Small intestine (tissue), 7 donors: ENCODE results near the gene SYNE1. TPM values are rescaled to one million over a fixed set of nuclear protein-coding genes. Genes with fewer than 3 reads are reported as not detected.

Source experiments
- DNase-seq, 2 donors: peaks; one replicate each; pipeline versions ENCODE4 v3.0.0 to v3.0.0-alpha.2; 2013
- FAIRE-seq: peaks from 2 replicates; lab custom pipeline; 2012; peaks lifted over from hg19 to GRCh38; lab: Jason Lieb, UNC
- H3K27ac ChIP-seq, 3 donors: one replicate each; pipeline ENCODE4 v1.5.1; 2013; ENCODE audit warnings: low read length in 2 of 3, mild to moderate bottlenecking in 2 of 3, control low read depth in 1 of 3, inconsistent platforms in 1 of 3, low read depth in 1 of 3, moderate library complexity in 1 of 3
- H3K27me3 ChIP-seq, 3 donors: one replicate each; pipeline ENCODE4 v1.6.1; 2013; ENCODE audit warnings: low read length in 3 of 3, inconsistent platforms in 1 of 3; ENCODE audit not compliant: control insufficient read depth in 3 of 3, insufficient read depth in 3 of 3
- H3K36me3 ChIP-seq, 3 donors: one replicate each; pipeline ENCODE4 v1.6.1; 2013; ENCODE audit warnings: low read length in 3 of 3, inconsistent platforms in 1 of 3, low read depth in 1 of 3, mild to moderate bottlenecking in 1 of 3, moderate library complexity in 1 of 3; ENCODE audit not compliant: control insufficient read depth in 3 of 3, insufficient read depth in 2 of 3
- H3K4me1 ChIP-seq, 3 donors: one replicate each; pipeline ENCODE4 v1.6.1; 2013; ENCODE audit warnings: low read length in 2 of 3, inconsistent platforms in 1 of 3, low read depth in 1 of 3, mild to moderate bottlenecking in 1 of 3, moderate library complexity in 1 of 3; ENCODE audit not compliant: control insufficient read depth in 3 of 3, insufficient read depth in 2 of 3
- H3K4me3 ChIP-seq, 3 donors: one replicate each; pipeline ENCODE4 v1.5.1; 2013; ENCODE audit warnings: low read length in 3 of 3, control low read depth in 1 of 3, inconsistent platforms in 1 of 3, low read depth in 1 of 3, mild to moderate bottlenecking in 1 of 3, moderate library complexity in 1 of 3
- H3K9me3 ChIP-seq, 2 donors: one replicate each; pipeline ENCODE4 v1.6.1; 2013; ENCODE audit warnings: low read depth in 1 of 2, low read length in 1 of 2; ENCODE audit not compliant: control insufficient read depth in 2 of 2, insufficient read depth in 1 of 2
- WGBS, 3 donors: extraction: QIAGEN DNeasy Blood & Tissue Kit; methylation state at CpG; one replicate each; pipeline ENCODE4 v1.1.7; 2013; 5-methylcytosine and 5-hydroxymethylcytosine counted together
- polyA plus RNA-seq, 4 donors: library from polyadenylated mRNA; stranded (reverse) in 3 of 4; unstranded in 1 of 4; fragments of 200-250 nt in 3 of 4; fragments of 120-200 nt in 1 of 4; gene quantifications; one replicate each; pipeline versions ENCODE4 v1.2.1 to v1.2.3, GENCODE V29; 2013
- donor health status: healthy with polysubstance abuse.
- donor health status: control.
- donor health status: control.
- donor health status: Bipolar disorder and iron deficiency.
- donor health status: healthy.

The SYNE1 gene
- polyA plus RNA-seq, 4 donors = 4.0 to 18.9 (median 9.1) TPM

GRCh38 chr6:152170313-152170701 is 466.9 kb downstream of the SYNE1 start:
- no peak overlapping the region for H3K4me3 ChIP-seq
- H3K27ac ChIP-seq = peak overlapping the region in 1 of 3 donors; percentile 18
- no peaks in the 10 kb centered on the region for H3K4me1 ChIP-seq
- no peak for FAIRE-seq
- no peaks in the 10 kb centered on the region for H3K27me3 ChIP-seq
- H3K36me3 ChIP-seq = peaks cover 0 to 4% (median 2%) of the 10 kb centered on the region in 3 donors
- peaks cover 0 to 4% of the 10 kb centered on the region in 2 donors for H3K9me3 ChIP-seq
- DNase-seq = no peak
- WGBS, 3 donors = 67 to 78% (median 76%) methylated on average over 4 of the region's 4 CpGs

GRCh38 chr6:152167641-152168603 is 469.2 kb downstream of the SYNE1 start:
- Histone ChIP-seq H3K27me3 (no peaks in the 10 kb centered on the region), H3K36me3 (peaks cover 0 to 5% (median 2%) of the 10 kb centered on the region in 3 donors), H3K4me3 (no peak overlapping the region), H3K9me3 (peaks cover 0 to 4% of the 10 kb centered on the region in 2 donors), H3K27ac (peak overlapping the region in 1 of 3 donors; percentile 13), H3K4me1 (no peaks in the 10 kb centered on the region)
- FAIRE-seq = no peak
- WGBS, 3 donors = 85 to 88% (median 86%) methylated on average over 13 of the region's 13 CpGs
- DNase-seq = no peak

- H3K4me1 ChIP-seq = no peaks in the 10 kb centered on the region
- H3K27ac ChIP-seq = no peak overlapping the region
- H3K36me3 ChIP-seq = peaks cover 0 to 5% (median 2%) of the 10 kb centered on the region in 3 donors
- no peak for DNase-seq
- WGBS, 3 donors = 79 to 88% (median 86%) methylated on average over 5 of the region's 5 CpGs
- FAIRE-seq = no peak
- H3K9me3 ChIP-seq = peaks cover 0 to 4% of the 10 kb centered on the region in 2 donors
- H3K27me3 ChIP-seq = no peaks in the 10 kb centered on the region
- no peak overlapping the region for H3K4me3 ChIP-seq
These were observed 470.3 kb downstream of the SYNE1 start for GRCh38 chr6:152166897-152167296.

GRCh38 chr6:152166497-152166896 is 470.7 kb downstream of the SYNE1 start:
- Histone ChIP-seq H3K36me3 (peaks cover 0 to 5% (median 2%) of the 10 kb centered on the region in 3 donors), H3K4me1 (no peaks in the 10 kb centered on the region), H3K4me3 (no peak overlapping the region), H3K27ac (no peak overlapping the region), H3K27me3 (no peaks in the 10 kb centered on the region), H3K9me3 (peaks cover 0 to 4% of the 10 kb centered on the region in 2 donors)
- DNase-seq (no peak), FAIRE-seq (no peak)
- 78 to 86% (median 85%) methylated on average over 4 of the region's 4 CpGs for WGBS, 3 donors

GRCh38 chr6:152164957-152165356 is 472.2 kb downstream of the SYNE1 start:
- Histone ChIP-seq H3K36me3 (peaks cover 0 to 5% (median 2%) of the 10 kb centered on the region in 3 donors), H3K27me3 (no peaks in the 10 kb centered on the region), H3K4me3 (no peak overlapping the region), H3K4me1 (no peaks in the 10 kb centered on the region), H3K27ac (no peak overlapping the region), H3K9me3 (no peaks in the 10 kb centered on the region)
- DNase-seq = no peak
- WGBS, 3 donors = 89 to 95% (median 90%) methylated on average over 5 of the region's 5 CpGs
- no peak for FAIRE-seq

GRCh38 chr6:152161501-152161900 is 475.7 kb downstream of the SYNE1 start:
- no peak overlapping the region for H3K4me3 ChIP-seq
- FAIRE-seq (no peak), DNase-seq (no peak)
- no peaks in the 10 kb centered on the region for H3K4me1 ChIP-seq
- H3K27me3 ChIP-seq = no peaks in the 10 kb centered on the region
- H3K27ac ChIP-seq = no peak overlapping the region
- H3K36me3 ChIP-seq = peaks cover 0 to 5% (median 0%) of the 10 kb centered on the region in 3 donors
- H3K9me3 ChIP-seq = no peaks in the 10 kb centered on the region

GRCh38 chr6:152160346-152160745 is 476.8 kb downstream of the SYNE1 start:
- no peaks in the 10 kb centered on the region for H3K4me1 ChIP-seq
- H3K4me3 ChIP-seq = no peak overlapping the region
- no peak for DNase-seq
- 68 to 84% (median 74%) methylated on average over 3 of the region's 3 CpGs for WGBS, 3 donors
- no peak for FAIRE-seq
- no peaks in the 10 kb centered on the region for H3K9me3 ChIP-seq
- H3K36me3 ChIP-seq = peaks cover 0 to 7% (median 0%) of the 10 kb centered on the region in 3 donors
- H3K27me3 ChIP-seq = no peaks in the 10 kb centered on the region
- no peak overlapping the region for H3K27ac ChIP-seq

GRCh38 chr6:152155792-152156191 is 481.4 kb downstream of the SYNE1 start:
- Histone ChIP-seq H3K27me3 (no peaks in the 10 kb centered on the region), H3K4me1 (no peaks in the 10 kb centered on the region), H3K36me3 (peaks cover 0 to 10% (median 0%) of the 10 kb centered on the region in 3 donors), H3K9me3 (no peaks in the 10 kb centered on the region), H3K27ac (no peak overlapping the region), H3K4me3 (no peak overlapping the region)
- no peak for DNase-seq
- WGBS, 3 donors = 85% methylated on average over 8 of the region's 8 CpGs
- FAIRE-seq = no peak
